ENCODE data around the gene TRIM14. TPM values are rescaled to one million over a fixed set of nuclear protein-coding genes. Genes with fewer than 3 reads are reported as not detected.

Gene TRIM14
- total and polyA plus RNA-seq, 2 of the 4 experiments (the other 2 are of a cell fraction), result 3.0 to 8.5 TPM

DNA sequence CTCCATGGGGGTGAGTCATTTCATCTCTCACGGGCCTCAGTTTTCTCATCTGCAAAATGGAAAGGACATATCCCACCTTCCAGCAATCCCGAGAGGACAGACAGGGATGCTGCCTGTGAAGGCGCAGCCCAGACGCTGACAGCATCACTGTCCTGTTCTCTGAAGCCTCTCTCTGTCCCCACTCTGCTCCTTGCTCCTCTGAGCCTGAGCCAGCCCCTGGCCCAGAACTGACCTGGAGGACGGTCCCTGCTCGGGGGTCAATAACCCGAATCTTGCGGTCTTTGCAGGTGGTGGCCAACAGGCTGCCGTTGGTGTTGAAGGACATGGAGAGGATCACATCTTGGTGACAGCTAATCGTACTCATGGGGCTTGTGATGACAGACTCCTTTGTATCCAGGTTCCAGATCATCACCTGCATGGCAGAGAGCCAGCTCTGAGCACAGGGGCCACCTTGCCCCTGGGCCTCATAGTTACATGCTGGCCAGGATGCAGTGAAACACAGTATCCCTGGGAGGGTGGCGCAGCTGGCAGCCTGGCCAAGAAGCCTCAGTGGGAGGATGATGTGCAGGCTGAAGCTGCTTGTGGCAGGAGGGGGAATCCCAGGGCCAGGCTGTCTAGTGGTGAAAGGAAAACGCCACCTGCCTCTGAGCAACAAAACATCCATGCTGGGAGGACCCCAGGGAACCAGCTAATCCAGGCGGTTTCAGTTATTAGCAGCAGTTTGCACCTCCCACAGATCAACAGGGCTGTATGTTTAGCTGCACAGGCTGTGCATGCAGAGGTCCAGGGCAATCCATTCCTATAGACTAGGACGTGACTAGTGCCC, 14.0 kb upstream of the TRIM14 start:
- in situ Hi-C loops (cut with MboI; ENCODE audit: low sequenced_read_pairs), result no loop called here
- DNase-seq, result no peak
- Histone ChIP-seq H2BK15ac (ENCODE audit: low read depth, low read length) (no peak overlapping the region), H2BK120ac (ENCODE audit: low read depth, low read length) (no peak overlapping the region), H3K18ac (ENCODE audit: low read depth, low read length) (no peak overlapping the region), H4K5ac (ENCODE audit: low read depth, low read length) (no peak overlapping the region), H2AFZ (replicated peaks; ENCODE audit: low read length, poor library complexity) (no peak overlapping the region), H2BK5ac (ENCODE audit: low read depth, low read length, poor library complexity, severe bottlenecking) (no peak overlapping the region), H3K4me2 (ENCODE audit: low read depth, low read length) (no peak overlapping the region), H3K4me3 (ENCODE audit: insufficient read depth, low read depth, low read length) (no peak overlapping the region), H3K9ac (ENCODE audit: low read depth, low read length) (no peak overlapping the region), H4K91ac (ENCODE audit: insufficient read depth, low read depth, low read length) (no peak overlapping the region), H3K9me1 (ENCODE audit: insufficient read depth, low read length) (no peaks in the 10 kb centered on the region), H2AK9ac (replicated peaks; ENCODE audit: low read depth, low read length, poor library complexity) (no peak overlapping the region), H3K14ac (replicated peaks; ENCODE audit: low read depth, low read length) (no peak overlapping the region), H3K56ac (ENCODE audit: extremely low read depth, insufficient read depth, low read length) (no peak overlapping the region), H3K27ac (ENCODE audit: insufficient read depth, low read length) (no peak overlapping the region), H3K79me1 (ENCODE audit: low read depth in 1 of 2, low read length in 2 of 2) (no peaks in the 10 kb centered on the region), H4K8ac (ENCODE audit: low read depth in 2 of 2, low read length in 2 of 2) (no peak overlapping the region), H4K20me1 (ENCODE audit: insufficient read depth, low read length) (no peaks in the 10 kb centered on the region), H3K23ac (ENCODE audit: low read depth, low read length) (no peak overlapping the region), H3K4ac (ENCODE audit: low read depth, low read length) (no peak overlapping the region), H3K9me3 (ENCODE audit: control insufficient read depth, insufficient read depth, low read length) (no peaks in the 10 kb centered on the region), H3K36me3 (ENCODE audit: control insufficient read depth, insufficient read depth, low read length) (no peaks in the 10 kb centered on the region), H2AK5ac (ENCODE audit: low read depth, low read length) (no peak overlapping the region), H2BK20ac (ENCODE audit: low read depth, low read length) (no peak overlapping the region), H3K27me3 (ENCODE audit: control insufficient read depth, insufficient read depth, low read length) (peaks cover 2% of the 10 kb centered on the region), H3K4me1 (ENCODE audit: control insufficient read depth, insufficient read depth, low read length) (no peaks in the 10 kb centered on the region)
- WGBS, 2 experiments (ENCODE audit: extremely low coverage in 2 of 2, insufficient read length in 1 of 2), result 88% methylated on average over 3 of the region's 14 CpGs; no CpG with 5 or more reads in 1 of the 2 experiments
- ChIA-PET CTCF (interaction anchor here (1.0 kb wide), 1 partner anchor 12 kb away, joined by 3 read pairs; no protein-coding TSS in a partner anchor), POLR2A (ENCODE audit: unreplicated experiment) (no interaction called here)
- no peak for ATAC-seq (ENCODE audit: low read depth)
- intact Hi-C loops (cut with micrococcal nuclease), result no loop called here
- TF ChIP-seq BHLHE40 (IDR thresholded peaks at IDR 0.05; ENCODE audit: low read depth, low read length), result no peak
- no peak for TF ChIP-seq CHD1 (IDR thresholded peaks at IDR 0.05; ENCODE audit: low read depth, low read length)
- TF ChIP-seq CEBPB (IDR thresholded peaks at IDR 0.05; ENCODE audit: low read depth, low read length), result no peak
- no peak for TF ChIP-seq MAZ (IDR thresholded peaks at IDR 0.05; ENCODE audit: borderline replicate concordance, low read depth, low read length)
- no peak for TF ChIP-seq MAFK (IDR thresholded peaks at IDR 0.05; ENCODE audit: low read depth, low read length)
- TF ChIP-seq FOS (IDR thresholded peaks at IDR 0.05; ENCODE audit: low read depth, low read length), result no peak
- TF ChIP-seq POLR2A (IDR thresholded peaks at IDR 0.05; ENCODE audit: low read depth, low read length), result no peak
- TF ChIP-seq RFX5 (IDR thresholded peaks at IDR 0.05; ENCODE audit: low read depth, low read length), result no peak
- TF ChIP-seq, protein P1, sequence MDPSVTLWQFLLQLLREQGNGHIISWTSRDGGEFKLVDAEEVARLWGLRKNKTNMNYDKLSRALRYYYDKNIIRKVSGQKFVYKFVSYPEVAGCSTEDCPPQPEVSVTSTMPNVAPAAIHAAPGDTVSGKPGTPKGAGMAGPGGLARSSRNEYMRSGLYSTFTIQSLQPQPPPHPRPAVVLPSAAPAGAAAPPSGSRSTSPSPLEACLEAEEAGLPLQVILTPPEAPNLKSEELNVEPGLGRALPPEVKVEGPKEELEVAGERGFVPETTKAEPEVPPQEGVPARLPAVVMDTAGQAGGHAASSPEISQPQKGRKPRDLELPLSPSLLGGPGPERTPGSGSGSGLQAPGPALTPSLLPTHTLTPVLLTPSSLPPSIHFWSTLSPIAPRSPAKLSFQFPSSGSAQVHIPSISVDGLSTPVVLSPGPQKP (IDR thresholded peaks at IDR 0.05; ENCODE audit: borderline replicate concordance, low read depth, low read length), result no peak
- dilution Hi-C loops (cut with HindIII; ENCODE audit: low sequenced_read_pairs, unreplicated experiment), result no loop called here
- no TSS peak for BruUV-seq (replicated peaks)

Measured in IMR-90 (cell line).